GM18951 (cell line): Measurements from ENCODE around the gene SUCO.
A peak's percentile ranks its signal among the peaks of the same experiment; 100 is the strongest.
"Not testable (repeated sequence)": the region's sequence is repeated elsewhere in the genome, so short reads cannot be mapped to it uniquely, and the experiment has no call there.

Experiments used
- POLR2A ChIP-seq: IDR thresholded peaks from 4 replicates; pipeline ENCODE4 v1.6.1; 2011; ENCODE audit warnings: mild to moderate bottlenecking; ENCODE audit not compliant: insufficient read length, insufficient read depth; ENCODE audit errors: extremely low read depth
- in situ Hi-C: fragments of 300-500 bp; cut with MboI; formaldehyde crosslinking; loops from one replicate; pipeline ENCODE4 v1.12.0; 2022; ENCODE audit warnings: low sequenced_read_pairs, mixed read lengths, inconsistent platforms; ENCODE audit not compliant: unreplicated experiment

Gene SUCO, protein sequence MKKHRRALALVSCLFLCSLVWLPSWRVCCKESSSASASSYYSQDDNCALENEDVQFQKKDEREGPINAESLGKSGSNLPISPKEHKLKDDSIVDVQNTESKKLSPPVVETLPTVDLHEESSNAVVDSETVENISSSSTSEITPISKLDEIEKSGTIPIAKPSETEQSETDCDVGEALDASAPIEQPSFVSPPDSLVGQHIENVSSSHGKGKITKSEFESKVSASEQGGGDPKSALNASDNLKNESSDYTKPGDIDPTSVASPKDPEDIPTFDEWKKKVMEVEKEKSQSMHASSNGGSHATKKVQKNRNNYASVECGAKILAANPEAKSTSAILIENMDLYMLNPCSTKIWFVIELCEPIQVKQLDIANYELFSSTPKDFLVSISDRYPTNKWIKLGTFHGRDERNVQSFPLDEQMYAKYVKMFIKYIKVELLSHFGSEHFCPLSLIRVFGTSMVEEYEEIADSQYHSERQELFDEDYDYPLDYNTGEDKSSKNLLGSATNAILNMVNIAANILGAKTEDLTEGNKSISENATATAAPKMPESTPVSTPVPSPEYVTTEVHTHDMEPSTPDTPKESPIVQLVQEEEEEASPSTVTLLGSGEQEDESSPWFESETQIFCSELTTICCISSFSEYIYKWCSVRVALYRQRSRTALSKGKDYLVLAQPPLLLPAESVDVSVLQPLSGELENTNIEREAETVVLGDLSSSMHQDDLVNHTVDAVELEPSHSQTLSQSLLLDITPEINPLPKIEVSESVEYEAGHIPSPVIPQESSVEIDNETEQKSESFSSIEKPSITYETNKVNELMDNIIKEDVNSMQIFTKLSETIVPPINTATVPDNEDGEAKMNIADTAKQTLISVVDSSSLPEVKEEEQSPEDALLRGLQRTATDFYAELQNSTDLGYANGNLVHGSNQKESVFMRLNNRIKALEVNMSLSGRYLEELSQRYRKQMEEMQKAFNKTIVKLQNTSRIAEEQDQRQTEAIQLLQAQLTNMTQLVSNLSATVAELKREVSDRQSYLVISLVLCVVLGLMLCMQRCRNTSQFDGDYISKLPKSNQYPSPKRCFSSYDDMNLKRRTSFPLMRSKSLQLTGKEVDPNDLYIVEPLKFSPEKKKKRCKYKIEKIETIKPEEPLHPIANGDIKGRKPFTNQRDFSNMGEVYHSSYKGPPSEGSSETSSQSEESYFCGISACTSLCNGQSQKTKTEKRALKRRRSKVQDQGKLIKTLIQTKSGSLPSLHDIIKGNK (N-terminal part only)

DNA sequence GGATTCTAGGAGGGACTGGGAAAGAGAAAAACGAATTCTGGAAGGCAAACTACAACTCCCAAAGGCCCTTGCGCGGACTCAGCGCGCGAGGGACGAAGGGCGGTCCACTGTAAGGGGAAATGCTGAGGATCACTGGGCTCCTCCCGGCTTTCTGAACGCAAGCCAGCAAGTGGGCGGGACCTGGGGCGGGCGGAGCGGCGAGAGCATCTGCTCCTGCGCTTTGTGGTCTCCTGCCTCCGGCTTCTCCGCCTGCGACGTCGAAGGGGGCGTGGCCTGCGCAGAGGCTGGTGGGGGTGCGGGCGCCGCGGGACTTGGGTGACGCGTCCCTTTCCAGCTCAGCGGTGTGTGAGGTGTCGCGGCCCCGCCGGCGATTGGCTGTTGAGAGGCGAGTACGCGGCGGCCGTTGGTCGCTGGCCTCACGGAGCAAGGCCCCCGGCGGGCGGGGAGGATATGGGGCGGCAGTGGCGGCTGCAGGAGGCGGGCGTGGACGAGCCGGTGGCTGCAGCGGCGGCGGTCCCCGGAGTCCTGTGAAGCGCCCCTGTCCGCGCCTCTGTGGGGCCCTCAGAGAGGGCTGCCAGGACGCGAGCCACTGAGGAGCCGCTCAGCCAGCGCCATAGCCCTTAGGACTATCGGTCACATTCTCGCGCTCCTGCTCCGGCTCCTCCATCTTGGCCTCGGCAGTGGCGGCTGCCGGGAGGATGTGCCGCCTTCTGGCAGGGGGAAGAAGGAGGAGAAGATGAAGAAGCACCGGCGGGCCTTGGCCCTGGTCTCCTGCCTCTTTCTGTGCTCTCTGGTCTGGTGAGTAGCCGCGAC lies at the start of gene SUCO:
Gene SUCO, plus strand, starts transcription at position 451 of the 813 bp plus-strand sequence. Its CDS starts 286 bp downstream, at position 737.
- in situ Hi-C loops = no loop called here

GRCh38 chr1:172483448-172483847 lies 49.5 kb upstream of the SUCO start:
- TF ChIP-seq POLR2A = no peak
- in situ Hi-C loops = no loop called here

More for the DNA sequence above, at the start of gene SUCO:
- peak; percentile 91 for TF ChIP-seq POLR2A

DNA sequence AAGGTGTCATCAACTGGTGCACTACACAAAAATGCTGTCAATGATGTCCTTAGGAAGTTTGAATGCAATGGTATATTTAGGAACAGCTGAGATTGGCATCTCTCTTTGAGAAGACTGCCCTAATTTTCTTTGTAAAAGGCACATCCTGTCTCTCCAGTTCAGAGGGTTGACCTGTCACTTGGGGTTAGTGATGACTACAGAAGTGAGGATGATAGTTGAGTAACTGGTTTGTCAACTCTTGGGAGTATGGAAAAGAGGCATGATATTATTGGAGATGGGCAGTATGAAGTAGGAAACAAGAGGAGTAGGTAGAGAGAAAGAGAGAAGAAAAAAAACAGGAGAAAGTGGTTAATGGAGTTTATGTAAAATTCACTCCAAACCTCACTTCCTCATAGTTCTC lies 48.7 kb upstream of the SUCO start:
- no peak for TF ChIP-seq POLR2A
- in situ Hi-C loops = no loop called here

GRCh38 chr1:172485626-172486025 lies 47.3 kb upstream of the SUCO start:
- in situ Hi-C loops = no loop called here
- TF ChIP-seq POLR2A = no peak

DNA sequence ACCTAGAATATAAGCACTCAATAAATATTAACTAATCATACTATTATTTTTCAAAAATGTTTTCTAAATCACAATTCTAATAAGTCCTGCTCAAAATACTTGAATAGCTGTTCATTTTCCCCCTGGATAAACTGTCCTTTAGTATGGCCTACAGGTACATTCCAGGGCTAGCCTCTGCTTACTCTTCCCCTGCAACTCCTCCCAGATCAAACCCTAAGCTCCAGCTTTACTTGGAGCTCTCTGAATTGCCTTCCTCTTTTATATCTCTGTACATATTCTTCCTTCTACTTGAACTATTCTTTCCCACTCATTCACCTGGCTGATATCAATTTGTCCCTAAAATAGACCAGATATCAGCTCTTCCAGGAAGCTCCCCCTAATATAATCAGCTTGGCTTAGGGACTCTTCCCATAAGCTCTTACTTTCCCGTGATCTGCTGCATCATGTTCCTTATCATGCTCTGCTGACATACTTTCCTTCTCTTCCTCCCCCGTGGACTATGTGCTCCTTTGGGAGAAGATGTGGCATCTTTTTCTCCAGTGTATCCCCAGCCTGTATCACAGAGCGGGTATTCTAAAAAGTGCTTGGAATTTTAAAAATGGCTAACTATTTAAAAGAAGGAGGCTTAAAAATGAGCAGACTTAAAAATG lies 46.0 kb upstream of the SUCO start:
- TF ChIP-seq POLR2A = no peak
- in situ Hi-C loops = no loop called here

GRCh38 chr1:172487550-172487949 lies 45.4 kb upstream of the SUCO start:
- in situ Hi-C loops = no loop called here
- TF ChIP-seq POLR2A = no peak

- no peak for TF ChIP-seq POLR2A
- in situ Hi-C loops = no loop called here
Observed at GRCh38 chr1:172488393-172488792, 44.6 kb upstream of the SUCO start.

- in situ Hi-C loops = no loop called here
- TF ChIP-seq POLR2A = no peak
Observed at GRCh38 chr1:172489847-172490246, 43.1 kb upstream of the SUCO start.

- no peak for TF ChIP-seq POLR2A
- in situ Hi-C loops = no loop called here
Observed at GRCh38 chr1:172492421-172492820, 40.5 kb upstream of the SUCO start.

- TF ChIP-seq POLR2A = no peak
- in situ Hi-C loops = no loop called here
Observed at GRCh38 chr1:172494166-172494565, 38.8 kb upstream of the SUCO start.

DNA sequence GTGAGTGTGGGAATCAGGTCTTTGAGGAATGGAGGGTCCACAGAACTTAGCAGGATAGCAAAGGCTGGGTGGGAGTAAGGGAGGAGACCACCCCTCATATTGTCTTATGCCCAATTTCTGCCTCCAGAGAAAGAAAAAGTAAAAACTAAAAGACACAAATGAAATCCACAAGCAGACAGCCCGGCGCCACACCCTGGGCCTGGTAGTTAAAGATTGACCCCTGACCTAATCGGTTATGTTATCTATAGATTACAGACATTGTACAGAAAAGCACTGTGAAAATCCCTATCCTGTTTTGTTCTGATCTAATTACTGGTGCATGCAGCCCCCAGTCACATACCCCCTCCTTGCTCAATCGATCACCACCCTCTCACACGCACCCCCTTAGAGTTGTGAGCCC lies 36.8 kb upstream of the SUCO start:
- in situ Hi-C loops = not testable (repeated sequence)

DNA sequence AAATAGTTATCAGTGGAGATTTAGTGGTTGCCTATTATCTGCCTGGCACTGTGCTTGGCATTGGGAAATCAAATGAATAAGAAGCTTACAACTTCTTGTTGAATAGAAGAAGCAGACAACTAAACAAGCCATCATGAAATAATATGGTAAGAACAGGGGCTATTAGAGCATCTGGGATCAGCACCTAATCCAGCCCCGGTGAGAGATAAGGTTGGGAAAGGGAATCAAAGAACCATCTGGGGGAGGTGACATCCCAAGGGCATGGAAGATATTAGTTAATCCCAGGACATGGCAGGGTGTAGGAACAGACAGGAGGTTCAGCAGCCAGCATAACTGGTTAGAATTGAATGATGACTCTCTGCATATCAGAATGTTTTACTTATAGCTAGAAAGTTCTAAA lies 36.3 kb upstream of the SUCO start:
- no peak for TF ChIP-seq POLR2A
- in situ Hi-C loops = no loop called here

- in situ Hi-C loops = no loop called here
- no peak for TF ChIP-seq POLR2A
Observed at GRCh38 chr1:172497230-172497629, 35.7 kb upstream of the SUCO start.
